HEK293 (cell line): ENCODE measurements around the gene ZCCHC14.

Experiments used
- CTCF ChIP-seq: fragments of 450-650 bp; formaldehyde crosslinking; IDR thresholded peaks from 2 replicates; pipeline ENCODE4 v1.5.1; 2016; ENCODE audit warnings: missing biosample characterization, missing genetic modification characterization
- KLF10 ChIP-seq: fragments of 450-650 bp; IDR thresholded peaks from 2 replicates; pipeline ENCODE4 v1.5.1; 2018; ENCODE audit warnings: missing biosample characterization, mild to moderate bottlenecking, missing genetic modification characterization
- PRDM10 ChIP-seq: fragments of 450-650 bp; formaldehyde crosslinking; IDR thresholded peaks from 2 replicates; pipeline ENCODE4 v1.5.1; 2016; ENCODE audit warnings: missing biosample characterization, missing genetic modification characterization
- PRDM6 ChIP-seq: fragments of 450-650 bp; formaldehyde crosslinking; IDR thresholded peaks from 2 replicates; pipeline ENCODE4 v1.5.1; 2017; ENCODE audit warnings: missing biosample characterization, missing genetic modification characterization
- REST ChIP-seq: fragments of 450-650 bp; formaldehyde crosslinking; IDR thresholded peaks from 2 replicates; pipeline ENCODE4 v1.5.1; 2016; ENCODE audit warnings: missing biosample characterization, missing genetic modification characterization
- SETDB1 ChIP-seq: IDR thresholded peaks from one replicate; pipeline ENCODE4 v1.6.1; 2017; ENCODE audit warnings: mild to moderate bottlenecking, low read length, moderate library complexity, mixed read lengths; ENCODE audit not compliant: insufficient read length
- YY1 ChIP-seq: fragments of 450-650 bp; formaldehyde crosslinking; IDR thresholded peaks from 2 replicates; pipeline ENCODE4 v1.5.1; 2018; ENCODE audit warnings: missing biosample characterization, missing genetic modification characterization
- ZBTB7A ChIP-seq: fragments of 450-650 bp; formaldehyde crosslinking; IDR thresholded peaks from 2 replicates; pipeline ENCODE4 v1.5.1; 2016; ENCODE audit warnings: low read depth, missing biosample characterization, missing genetic modification characterization
- ZNF114 ChIP-seq: fragments of 450-650 bp; formaldehyde crosslinking; IDR thresholded peaks from 2 replicates; pipeline ENCODE4 v1.5.0; 2017; ENCODE audit warnings: missing biosample characterization, missing genetic modification characterization
- ZNF138 ChIP-seq: fragments of 450-650 bp; formaldehyde crosslinking; IDR thresholded peaks from 2 replicates; pipeline ENCODE4 v1.5.1; 2016; ENCODE audit warnings: missing biosample characterization, missing genetic modification characterization, borderline replicate concordance
- ZNF148 ChIP-seq: fragments of 450-650 bp; formaldehyde crosslinking; IDR thresholded peaks from 2 replicates; pipeline ENCODE4 v1.5.0; 2017; ENCODE audit warnings: missing biosample characterization, missing genetic modification characterization, borderline replicate concordance
- ZNF585B ChIP-seq: fragments of 450-650 bp; formaldehyde crosslinking; IDR thresholded peaks from 2 replicates; pipeline ENCODE4 v1.5.1; 2016; ENCODE audit warnings: missing biosample characterization, missing genetic modification characterization
- ZNF664 ChIP-seq: fragments of 450-650 bp; formaldehyde crosslinking; IDR thresholded peaks from 2 replicates; pipeline ENCODE4 v1.5.1; 2016; ENCODE audit warnings: missing biosample characterization, missing genetic modification characterization
- ZNF677 ChIP-seq: fragments of 450-650 bp; IDR thresholded peaks from 2 replicates; pipeline ENCODE4 v1.5.0; 2018; ENCODE audit warnings: missing biosample characterization, mild to moderate bottlenecking, missing genetic modification characterization, moderate library complexity

- TF ChIP-seq ZNF138 (tag by site-specific recombination) (no peak), CTCF (tag by site-specific recombination) (no peak), ZNF585B (tag by site-specific recombination) (no peak), SETDB1 (no peak), ZNF148 (tag by site-specific recombination) (no peak), PRDM6 (tag by site-specific recombination) (no peak), YY1 (tag by site-specific recombination) (no peak), PRDM10 (tag by site-specific recombination) (no peak), ZNF114 (tag by site-specific recombination) (no peak), ZBTB7A (no peak), KLF10 (tag by site-specific recombination) (no peak), ZNF677 (tag by site-specific recombination) (no peak), ZNF664 (tag by site-specific recombination) (no peak), REST (tag by site-specific recombination) (no peak)
Measured at GRCh38 chr16:87490096-87490798, 2.6 kb downstream of the ZCCHC14 start.
